Eye (tissue), 1 donor: ENCODE measurements around the gene INPP5F.
"Not testable (repeated sequence)": the region's sequence is repeated elsewhere in the genome, so short reads cannot be mapped to it uniquely, and the experiment has no call there.

Experiments
- DNase-seq: peaks from one replicate; pipeline ENCODE4 v3.0.0-alpha.2; 2015

The INPP5F gene

GRCh38 chr10:119826771-119827170 is 100.9 kb downstream of the INPP5F start:
- DNase-seq = no peak

- DNase-seq = no peak
Observed at GRCh38 chr10:119827430-119827829, 101.6 kb downstream of the INPP5F start.

GRCh38 chr10:119829429-119829828 is 103.6 kb downstream of the INPP5F start:
- DNase-seq = no peak

- no peak for DNase-seq
Observed at GRCh38 chr10:119830851-119831250, 105.0 kb downstream of the INPP5F start.

- DNase-seq = no peak
Observed at GRCh38 chr10:119831656-119832055, 105.8 kb downstream of the INPP5F start.

GRCh38 chr10:119832951-119833350 is 107.1 kb downstream of the INPP5F start:
- no peak for DNase-seq

GRCh38 chr10:119834188-119834587 is 108.3 kb downstream of the INPP5F start:
- DNase-seq = no peak

- DNase-seq = no peak
Observed at GRCh38 chr10:119845656-119846055, 119.8 kb downstream of the INPP5F start.

GRCh38 chr10:119849031-119849789 is 123.4 kb downstream of the INPP5F start:
- no peak for DNase-seq

GRCh38 chr10:119849944-119850343 is 124.1 kb downstream of the INPP5F start:
- no peak for DNase-seq

GRCh38 chr10:119852277-119852676 is 126.4 kb downstream of the INPP5F start:
- no peak for DNase-seq

- no peak for DNase-seq
Observed at GRCh38 chr10:119852822-119853221, 127.0 kb downstream of the INPP5F start.

- DNase-seq = no peak
Observed at GRCh38 chr10:119853574-119853973, 127.7 kb downstream of the INPP5F start.

- no peak for DNase-seq
Observed at GRCh38 chr10:119858063-119858462, 132.2 kb downstream of the INPP5F start.

GRCh38 chr10:119859420-119860258 is 133.8 kb downstream of the INPP5F start:
- peak; percentile 67 for DNase-seq

- DNase-seq = no peak
Observed at GRCh38 chr10:119860866-119861607, 135.2 kb downstream of the INPP5F start.

- no peak for DNase-seq
Observed at GRCh38 chr10:119862524-119862923, 136.7 kb downstream of the INPP5F start.

- no peak for DNase-seq
Observed at GRCh38 chr10:119863951-119864565, 138.2 kb downstream of the INPP5F start.

- DNase-seq = no peak
Observed at GRCh38 chr10:119865699-119866240, 139.9 kb downstream of the INPP5F start.

GRCh38 chr10:119867317-119867716 is 141.5 kb downstream of the INPP5F start:
- no peak for DNase-seq

- not testable (repeated sequence) for DNase-seq
Observed at GRCh38 chr10:119869398-119869797, 143.5 kb downstream of the INPP5F start.

- peak; percentile 59 for DNase-seq
Observed at GRCh38 chr10:119871881-119872609, 146.2 kb downstream of the INPP5F start.
